Neural crest cell (in vitro differentiated cells): ENCODE measurements around the gene LEPR. TPM values are rescaled to one million over a fixed set of nuclear protein-coding genes. Genes with fewer than 3 reads are reported as not detected.

Experiments used
- DNase-seq: peaks from one replicate; pipeline ENCODE4 v3.0.0; 2021; ENCODE audit warnings: low read depth, mixed read lengths, low spot score
- H3K27ac Mint-ChIP-seq: one replicate; pipeline ENCODE4 v1.8.0; 2021; ENCODE audit warnings: mild to moderate bottlenecking, mixed read lengths; ENCODE audit not compliant: unreplicated experiment
- H3K27me3 Mint-ChIP-seq: 2 replicates; pipeline ENCODE4 v1.8.0; 2021; ENCODE audit warnings: low read depth, mild to moderate bottlenecking, mixed read lengths
- H3K36me3 Mint-ChIP-seq: 2 replicates; pipeline ENCODE4 v1.8.0; 2021; ENCODE audit warnings: low read depth, mild to moderate bottlenecking, mixed read lengths
- H3K4me1 Mint-ChIP-seq: 2 replicates; pipeline ENCODE4 v1.8.0; 2021; ENCODE audit warnings: mixed read lengths
- H3K4me3 Mint-ChIP-seq: one replicate; pipeline ENCODE4 v1.8.0; 2021; ENCODE audit warnings: mild to moderate bottlenecking, mixed read lengths
- H3K9me3 Mint-ChIP-seq: 2 replicates; pipeline ENCODE4 v1.8.0; 2021; ENCODE audit warnings: mixed read lengths
- CTCF ChIP-seq: fragments of 200-600 bp; sonication (generic); conservative IDR thresholded peaks from 2 replicates; pipeline ENCODE4 v1.5.0; 2021; ENCODE audit warnings: antibody characterized with exemption, mild to moderate bottlenecking
- total RNA-seq: library from RNA; stranded (reverse); gene quantifications from 2 replicates; pipeline ENCODE4 v1.2.1, GENCODE V29; 2021

LEPR gene
- total RNA-seq, 1 donor from 2014 or later: 2.7 TPM

GRCh38 chr1:65425006-65425405 is 4.5 kb downstream of the LEPR start:
- Mint-ChIP-seq H3K4me1 (peaks cover 11% of the 10 kb centered on the region), H3K36me3 (peaks cover 20% of the 10 kb centered on the region), H3K9me3 (no peaks in the 10 kb centered on the region), H3K27me3 (peaks cover 2% of the 10 kb centered on the region), H3K4me3 (no peak overlapping the region), H3K27ac (no peak overlapping the region)
- DNase-seq: no peak
- no peak for TF ChIP-seq CTCF

- DNase-seq: no peak
- no peaks in the 10 kb centered on the region for H3K9me3 Mint-ChIP-seq
- no peak for TF ChIP-seq CTCF
- H3K4me1 Mint-ChIP-seq: peaks cover 8% of the 10 kb centered on the region
- no peak overlapping the region for H3K27ac Mint-ChIP-seq
- H3K27me3 Mint-ChIP-seq: no peaks in the 10 kb centered on the region
- H3K36me3 Mint-ChIP-seq: peaks cover 20% of the 10 kb centered on the region
- H3K4me3 Mint-ChIP-seq: no peak overlapping the region
Observed at GRCh38 chr1:65425697-65426096, 5.2 kb downstream of the LEPR start.

GRCh38 chr1:65429078-65429477 is 8.6 kb downstream of the LEPR start:
- H3K4me3 Mint-ChIP-seq: no peak overlapping the region
- peaks cover 6% of the 10 kb centered on the region for H3K4me1 Mint-ChIP-seq
- no peaks in the 10 kb centered on the region for H3K9me3 Mint-ChIP-seq
- peak overlapping the region; percentile 22 for H3K27ac Mint-ChIP-seq
- H3K36me3 Mint-ChIP-seq: peaks cover 23% of the 10 kb centered on the region
- TF ChIP-seq CTCF: no peak
- no peak for DNase-seq
- H3K27me3 Mint-ChIP-seq: no peaks in the 10 kb centered on the region

GRCh38 chr1:65429806-65430205 is 9.3 kb downstream of the LEPR start:
- no peaks in the 10 kb centered on the region for H3K4me1 Mint-ChIP-seq
- no peak overlapping the region for H3K4me3 Mint-ChIP-seq
- H3K9me3 Mint-ChIP-seq: no peaks in the 10 kb centered on the region
- H3K36me3 Mint-ChIP-seq: peaks cover 25% of the 10 kb centered on the region
- H3K27me3 Mint-ChIP-seq: no peaks in the 10 kb centered on the region
- TF ChIP-seq CTCF: no peak
- no peak overlapping the region for H3K27ac Mint-ChIP-seq
- DNase-seq: no peak

- H3K36me3 Mint-ChIP-seq: peaks cover 17% of the 10 kb centered on the region
- H3K27me3 Mint-ChIP-seq: no peaks in the 10 kb centered on the region
- TF ChIP-seq CTCF: peak; percentile 74
- H3K9me3 Mint-ChIP-seq: no peaks in the 10 kb centered on the region
- H3K4me1 Mint-ChIP-seq: no peaks in the 10 kb centered on the region
- no peak overlapping the region for H3K27ac Mint-ChIP-seq
- H3K4me3 Mint-ChIP-seq: no peak overlapping the region
- DNase-seq: no peak
Observed at GRCh38 chr1:65431111-65431705, 10.7 kb downstream of the LEPR start.
